Nucleus accumbens (tissue), 56 donors: Measurements from ENCODE around the gene CES4A.
A peak's percentile ranks its signal among the peaks of the same experiment; 100 is the strongest.

Experiments used
- DNase-seq, 56 donors: peaks; one replicate each; lab custom pipeline; 2025; lab: John Stamatoyannopoulos, UW

CES4A gene

GRCh38 chr16:67016681-67017420 is 28.5 kb downstream of the CES4A start:
- no peak for DNase-seq

- no peak for DNase-seq
Observed at GRCh38 chr16:67017421-67017750, 29.0 kb downstream of the CES4A start.

- peak in 42 of 56 donors; percentile 2 to 77 (median 42) for DNase-seq
Observed at GRCh38 chr16:67017810-67018488, 29.6 kb downstream of the CES4A start.

GRCh38 chr16:67019171-67019570 is 30.8 kb downstream of the CES4A start:
- DNase-seq: no peak

DNA sequence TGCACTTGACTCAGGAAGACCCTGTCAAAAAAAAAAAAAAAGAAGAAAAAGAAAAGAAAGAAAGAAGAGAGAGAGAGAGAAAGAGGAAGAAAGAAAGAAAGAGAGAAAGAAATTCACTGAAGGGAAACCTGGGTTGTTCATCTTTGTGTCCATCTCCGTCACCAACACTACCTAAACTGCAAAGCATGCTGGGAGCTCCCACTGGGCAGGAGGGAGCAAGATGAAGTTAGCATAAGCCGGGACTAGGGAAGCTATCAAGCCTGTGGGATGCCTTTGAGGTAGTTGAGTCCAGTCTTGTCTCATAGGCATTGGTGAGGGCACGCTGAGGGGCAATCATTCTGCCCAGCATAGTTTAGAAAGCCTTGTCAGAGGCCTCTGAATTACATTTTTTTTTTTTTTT is 32.9 kb downstream of the CES4A start:
- DNase-seq: no peak

- no peak for DNase-seq
Observed at GRCh38 chr16:67022531-67023214, 34.3 kb downstream of the CES4A start.

DNA sequence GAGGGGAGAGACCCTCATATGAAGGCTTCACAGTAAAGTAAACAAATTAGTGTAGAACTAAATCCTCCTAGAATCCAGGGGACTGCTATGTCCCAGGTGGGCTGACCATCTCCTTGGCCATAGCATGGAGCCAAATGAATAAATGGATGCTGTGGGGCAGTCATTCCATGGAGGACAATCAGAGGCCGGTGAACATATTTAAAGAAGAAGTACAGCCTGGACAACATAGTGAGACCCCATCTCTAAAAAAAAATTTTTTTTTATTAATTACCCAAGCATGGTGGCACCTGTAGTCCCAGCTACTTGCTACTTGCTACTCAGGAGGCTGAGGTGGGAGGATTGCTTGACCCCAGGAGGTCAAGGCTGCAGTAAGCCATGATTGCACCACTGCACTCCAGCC is 35.3 kb downstream of the CES4A start:
- no peak for DNase-seq

GRCh38 chr16:67024384-67025209 is 36.2 kb downstream of the CES4A start:
- no peak for DNase-seq

DNA sequence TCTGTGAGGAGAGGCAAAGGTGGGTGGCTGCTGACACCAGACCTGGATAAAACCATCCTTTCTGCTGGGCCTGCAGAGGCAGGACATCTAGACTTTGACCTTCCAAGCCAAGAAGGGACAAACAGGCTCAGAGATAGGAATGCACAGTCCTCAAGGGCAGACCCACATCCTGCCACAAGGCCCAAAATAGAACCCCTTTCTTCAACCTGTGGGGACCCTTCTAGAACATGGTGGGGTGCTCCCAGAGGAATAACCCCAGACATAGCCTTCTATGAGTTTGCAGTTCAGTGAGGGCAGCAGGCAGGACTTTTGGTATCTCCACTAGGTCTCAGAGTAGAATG is 36.8 kb downstream of the CES4A start:
- no peak for DNase-seq

GRCh38 chr16:67026570-67026969 is 38.2 kb downstream of the CES4A start:
- no peak for DNase-seq

- no peak for DNase-seq
Observed at GRCh38 chr16:67027046-67027445, 38.7 kb downstream of the CES4A start.

GRCh38 chr16:67028167-67028695 is 39.8 kb downstream of the CES4A start:
- no peak for DNase-seq

DNA sequence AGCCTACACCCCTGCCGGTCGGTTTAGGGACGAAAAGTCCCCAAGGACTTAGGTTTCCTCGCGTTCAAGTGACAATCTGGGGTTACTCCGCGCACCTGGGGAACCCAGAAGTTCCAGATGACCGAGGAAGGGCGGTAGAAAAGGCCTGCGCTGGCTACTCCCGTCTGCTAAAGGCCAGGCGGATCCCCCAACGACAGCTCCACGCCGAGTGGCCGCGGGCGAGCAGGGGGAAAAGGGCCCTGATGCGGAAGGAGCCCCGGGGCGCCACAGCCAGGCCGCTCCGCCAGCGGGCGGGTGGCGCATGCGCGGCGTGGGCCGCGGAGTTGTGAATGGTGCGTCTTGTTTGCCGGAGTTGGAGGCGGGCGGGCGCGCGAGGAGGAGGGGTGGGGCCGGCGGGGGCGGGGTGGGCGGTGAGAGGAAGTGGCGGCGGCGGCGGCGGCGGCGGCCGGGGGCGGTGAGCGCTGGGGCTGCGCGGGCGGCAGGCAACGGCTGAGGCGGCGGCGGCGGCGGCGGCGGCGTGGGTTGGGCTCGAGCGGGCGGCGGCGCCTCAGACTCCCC is 40.4 kb downstream of the CES4A start, which contains the start of gene CBFB:
Gene CBFB (plus strand): TSS at position 454 of the 558 bp plus-strand sequence. CDS start 259 bp downstream, outside the sequence.
- DNase-seq: peak in 54 of 56 donors; percentile 50 to 94 (median 86)

- peak in 41 of 56 donors; percentile 13 to 78 (median 56) for DNase-seq
Observed at GRCh38 chr16:67029254-67030096, 41.1 kb downstream of the CES4A start.

- no peak for DNase-seq
Observed at GRCh38 chr16:67030221-67030962, 42.0 kb downstream of the CES4A start.

- no peak for DNase-seq
Observed at GRCh38 chr16:67034487-67034886, 46.1 kb downstream of the CES4A start.

DNA sequence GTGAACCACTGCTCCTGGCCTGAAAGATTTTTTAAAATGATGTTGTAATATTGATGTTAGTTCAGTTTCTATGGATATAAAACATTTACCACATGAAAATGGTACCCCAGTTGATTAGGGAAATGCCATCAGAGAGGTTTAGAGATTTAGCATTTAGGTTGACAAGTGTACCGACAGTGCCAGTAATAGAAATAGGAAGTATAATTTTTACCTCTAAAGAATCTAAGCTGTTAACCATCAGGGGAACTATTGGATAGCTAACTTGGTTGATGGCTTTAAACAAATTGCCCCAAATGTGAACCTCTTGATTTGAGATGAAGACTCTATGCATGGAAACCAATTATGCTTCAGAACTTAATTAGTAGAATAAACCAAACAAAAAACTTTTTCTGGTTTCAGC is 47.0 kb downstream of the CES4A start:
- DNase-seq: no peak

GRCh38 chr16:67036323-67036741 is 47.9 kb downstream of the CES4A start:
- DNase-seq: no peak
